ENCODE measurements around the gene POLD2. TPM values are rescaled to one million over a fixed set of nuclear protein-coding genes. Genes with fewer than 3 reads are reported as not detected.

POLD2 gene
- polyA plus RNA-seq, 1 donor from 2014 or later, result 79.5 TPM

DNA sequence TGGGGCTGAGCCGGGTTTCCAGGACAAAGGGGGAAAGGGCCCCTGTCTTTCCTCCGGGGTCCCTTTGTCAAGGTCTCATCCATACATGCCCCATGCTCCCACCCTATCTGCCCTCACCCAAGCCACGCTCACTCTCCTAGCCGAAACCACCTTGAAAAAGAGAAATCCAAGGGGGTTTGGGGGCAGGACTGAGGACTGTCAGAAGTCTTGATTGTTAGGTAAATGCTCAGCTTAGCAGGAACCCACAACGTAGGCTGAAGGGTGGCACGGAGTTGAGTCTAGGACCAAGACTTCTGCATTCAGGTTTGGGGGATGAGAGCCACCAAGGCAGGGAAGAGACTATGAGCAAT is 57.3 kb downstream of the POLD2 start:
- no peak for TF ChIP-seq RAD21 (conservative IDR thresholded peaks at IDR 0.05)
- Histone ChIP-seq H3K9me2 (ENCODE audit: insufficient read depth, low read length) (no peaks in the 10 kb centered on the region), H2AFZ (ENCODE audit: low read depth, low read length) (no peak overlapping the region), H3K27me3 (ENCODE audit: insufficient read depth, low read depth, low read length) (no peaks in the 10 kb centered on the region), H3K9ac (ENCODE audit: low read length) (no peak overlapping the region), H3K9me3 (ENCODE audit: low read length) (no peaks in the 10 kb centered on the region), H3K36me3 (ENCODE audit: insufficient read depth, low read length) (no peaks in the 10 kb centered on the region), H4K20me1 (ENCODE audit: insufficient read depth) (no peaks in the 10 kb centered on the region), H3K4me3 (ENCODE audit: low read length) (no peak overlapping the region), H3K4me2 (ENCODE audit: low read length) (no peak overlapping the region), H3K79me2 (replicated peaks; ENCODE audit: insufficient read depth, low read length) (no peaks in the 10 kb centered on the region), H3F3A (ENCODE audit: insufficient read depth, low read length, poor library complexity, severe bottlenecking) (no peaks in the 10 kb centered on the region), H3K27ac (ENCODE audit: low read length) (no peak overlapping the region)

DNA sequence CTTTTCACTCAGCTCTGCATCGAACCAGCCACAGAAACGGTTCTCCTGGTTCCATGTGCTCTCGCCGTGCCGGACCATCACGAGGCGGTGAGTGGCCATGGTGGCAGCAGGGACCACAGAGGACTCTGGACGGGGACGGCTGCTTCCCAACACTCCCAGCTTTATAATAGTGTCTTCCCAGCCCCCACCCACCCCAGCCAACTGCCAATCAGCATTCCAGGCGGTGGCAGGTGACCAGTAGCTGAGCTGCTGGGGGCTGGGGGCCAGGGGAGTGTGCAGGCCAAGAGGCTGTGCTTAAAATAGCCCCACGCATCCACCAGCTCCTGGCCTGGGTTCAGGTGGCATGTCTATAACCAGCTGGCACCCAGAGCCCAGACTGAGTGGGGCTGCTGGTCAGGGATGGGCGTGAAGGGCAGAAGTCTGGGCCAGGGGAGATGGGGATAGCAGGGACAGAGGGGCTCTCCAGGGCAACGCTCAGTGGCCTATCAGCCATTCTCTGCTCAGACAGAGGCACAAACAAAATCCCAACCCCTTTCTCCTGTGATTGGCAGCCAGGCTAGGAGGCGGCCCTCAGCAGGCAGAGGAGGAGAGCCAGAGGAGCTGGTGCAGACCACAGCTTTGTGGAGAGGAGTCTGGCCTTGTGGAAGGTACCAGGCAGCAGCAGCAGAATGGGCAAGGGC is 57.8 kb downstream of the POLD2 start, which contains the start of gene PGAM2:
PGAM2 (minus strand) TSS at position 137 of the 680 bp plus-strand sequence; CDS start at position 99, 38 bp downstream.
- H3K9me2 ChIP-seq (ENCODE audit: insufficient read depth, low read length), result no peaks in the 10 kb centered on the region
- no peaks in the 10 kb centered on the region for H3K79me2 ChIP-seq (replicated peaks; ENCODE audit: insufficient read depth, low read length)
- H4K20me1 ChIP-seq (ENCODE audit: insufficient read depth), result no peaks in the 10 kb centered on the region
- H3K4me2 ChIP-seq (ENCODE audit: low read length), result no peak within 1 kb of the TSS
- H3K36me3 ChIP-seq (ENCODE audit: insufficient read depth, low read length), result no peaks in the 10 kb centered on the region
- H3K27ac ChIP-seq (ENCODE audit: low read length), result no peak within 1 kb of the TSS
- H3K27me3 ChIP-seq (ENCODE audit: insufficient read depth, low read depth, low read length), result no peaks in the 10 kb centered on the region
- TF ChIP-seq EZH2 (IDR thresholded peaks at IDR 0.05; ENCODE audit: borderline replicate concordance, insufficient read depth, low read length, poor library complexity, severe bottlenecking) (no peak), EP300 (conservative IDR thresholded peaks at IDR 0.05; ENCODE audit: poor library complexity, severe bottlenecking) (no peak)
- no peaks in the 10 kb centered on the region for H3F3A ChIP-seq (ENCODE audit: insufficient read depth, low read length, poor library complexity, severe bottlenecking)
- no peaks in the 10 kb centered on the region for H3K9me3 ChIP-seq (ENCODE audit: low read length)
- H3K9ac ChIP-seq (ENCODE audit: low read length), result no peak within 1 kb of the TSS
- H3K4me3 ChIP-seq (ENCODE audit: low read length), result no peak within 1 kb of the TSS
- no peak within 1 kb of the TSS for H2AFZ ChIP-seq (ENCODE audit: low read depth, low read length)

DNA sequence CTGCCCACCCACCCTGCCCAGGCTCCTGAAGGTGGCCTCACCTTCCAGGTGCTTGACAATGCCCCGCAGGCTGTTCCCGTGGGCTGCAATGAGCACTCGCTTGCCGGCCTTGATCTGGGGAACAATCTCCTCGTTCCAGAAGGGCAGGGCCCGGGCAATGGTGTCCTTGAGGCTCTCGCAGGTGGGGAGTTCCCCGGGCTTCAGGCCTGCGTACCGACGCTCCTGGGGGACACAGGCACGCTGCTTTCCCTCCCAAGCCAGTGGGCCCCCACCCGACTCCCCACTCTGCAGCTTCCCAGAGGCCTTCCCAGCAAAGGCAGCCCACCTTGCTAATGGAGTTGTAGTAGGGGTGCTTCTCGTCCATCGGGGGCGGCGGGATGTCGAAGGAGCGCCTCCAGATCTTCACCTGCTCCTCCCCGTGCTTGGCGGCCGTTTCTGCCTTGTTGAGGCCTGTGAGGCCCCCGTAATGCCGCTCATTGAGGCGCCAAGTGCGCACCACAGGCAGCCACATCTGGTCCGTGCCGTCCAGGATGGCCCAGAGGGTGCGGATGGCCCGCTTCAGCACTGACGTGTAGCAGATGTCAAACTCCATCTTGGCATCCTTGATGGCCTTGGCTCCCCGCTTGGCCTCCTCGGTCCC is 58.4 kb downstream of the POLD2 start:
- Histone ChIP-seq H3K36me3 (ENCODE audit: insufficient read depth, low read length) (no peaks in the 10 kb centered on the region), H3K4me2 (ENCODE audit: low read length) (no peak overlapping the region), H3K9me3 (ENCODE audit: low read length) (no peaks in the 10 kb centered on the region), H3K4me3 (ENCODE audit: low read length) (no peak overlapping the region), H2AFZ (ENCODE audit: low read depth, low read length) (no peak overlapping the region), H4K20me1 (ENCODE audit: insufficient read depth) (no peaks in the 10 kb centered on the region), H3K27ac (ENCODE audit: low read length) (no peak overlapping the region), H3K79me2 (replicated peaks; ENCODE audit: insufficient read depth, low read length) (no peaks in the 10 kb centered on the region), H3K9ac (ENCODE audit: low read length) (no peak overlapping the region), H3F3A (ENCODE audit: insufficient read depth, low read length, poor library complexity, severe bottlenecking) (no peaks in the 10 kb centered on the region), H3K9me2 (ENCODE audit: insufficient read depth, low read length) (no peaks in the 10 kb centered on the region), H3K27me3 (ENCODE audit: insufficient read depth, low read depth, low read length) (no peaks in the 10 kb centered on the region)
- TF ChIP-seq POLR2AphosphoS5 (IDR thresholded peaks at IDR 0.05), result no peak
- TF ChIP-seq, protein P1, sequence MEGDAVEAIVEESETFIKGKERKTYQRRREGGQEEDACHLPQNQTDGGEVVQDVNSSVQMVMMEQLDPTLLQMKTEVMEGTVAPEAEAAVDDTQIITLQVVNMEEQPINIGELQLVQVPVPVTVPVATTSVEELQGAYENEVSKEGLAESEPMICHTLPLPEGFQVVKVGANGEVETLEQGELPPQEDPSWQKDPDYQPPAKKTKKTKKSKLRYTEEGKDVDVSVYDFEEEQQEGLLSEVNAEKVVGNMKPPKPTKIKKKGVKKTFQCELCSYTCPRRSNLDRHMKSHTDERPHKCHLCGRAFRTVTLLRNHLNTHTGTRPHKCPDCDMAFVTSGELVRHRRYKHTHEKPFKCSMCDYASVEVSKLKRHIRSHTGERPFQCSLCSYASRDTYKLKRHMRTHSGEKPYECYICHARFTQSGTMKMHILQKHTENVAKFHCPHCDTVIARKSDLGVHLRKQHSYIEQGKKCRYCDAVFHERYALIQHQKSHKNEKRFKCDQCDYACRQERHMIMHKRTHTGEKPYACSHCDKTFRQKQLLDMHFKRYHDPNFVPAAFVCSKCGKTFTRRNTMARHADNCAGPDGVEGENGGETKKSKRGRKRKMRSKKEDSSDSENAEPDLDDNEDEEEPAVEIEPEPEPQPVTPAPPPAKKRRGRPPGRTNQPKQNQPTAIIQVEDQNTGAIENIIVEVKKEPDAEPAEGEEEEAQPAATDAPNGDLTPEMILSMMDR (IDR thresholded peaks at IDR 0.05; ENCODE audit: poor library complexity, severe bottlenecking), result no peak
- TF ChIP-seq MXI1 (conservative IDR thresholded peaks at IDR 0.05; ENCODE audit: poor library complexity, severe bottlenecking), result no peak
- TF ChIP-seq, protein P2, sequence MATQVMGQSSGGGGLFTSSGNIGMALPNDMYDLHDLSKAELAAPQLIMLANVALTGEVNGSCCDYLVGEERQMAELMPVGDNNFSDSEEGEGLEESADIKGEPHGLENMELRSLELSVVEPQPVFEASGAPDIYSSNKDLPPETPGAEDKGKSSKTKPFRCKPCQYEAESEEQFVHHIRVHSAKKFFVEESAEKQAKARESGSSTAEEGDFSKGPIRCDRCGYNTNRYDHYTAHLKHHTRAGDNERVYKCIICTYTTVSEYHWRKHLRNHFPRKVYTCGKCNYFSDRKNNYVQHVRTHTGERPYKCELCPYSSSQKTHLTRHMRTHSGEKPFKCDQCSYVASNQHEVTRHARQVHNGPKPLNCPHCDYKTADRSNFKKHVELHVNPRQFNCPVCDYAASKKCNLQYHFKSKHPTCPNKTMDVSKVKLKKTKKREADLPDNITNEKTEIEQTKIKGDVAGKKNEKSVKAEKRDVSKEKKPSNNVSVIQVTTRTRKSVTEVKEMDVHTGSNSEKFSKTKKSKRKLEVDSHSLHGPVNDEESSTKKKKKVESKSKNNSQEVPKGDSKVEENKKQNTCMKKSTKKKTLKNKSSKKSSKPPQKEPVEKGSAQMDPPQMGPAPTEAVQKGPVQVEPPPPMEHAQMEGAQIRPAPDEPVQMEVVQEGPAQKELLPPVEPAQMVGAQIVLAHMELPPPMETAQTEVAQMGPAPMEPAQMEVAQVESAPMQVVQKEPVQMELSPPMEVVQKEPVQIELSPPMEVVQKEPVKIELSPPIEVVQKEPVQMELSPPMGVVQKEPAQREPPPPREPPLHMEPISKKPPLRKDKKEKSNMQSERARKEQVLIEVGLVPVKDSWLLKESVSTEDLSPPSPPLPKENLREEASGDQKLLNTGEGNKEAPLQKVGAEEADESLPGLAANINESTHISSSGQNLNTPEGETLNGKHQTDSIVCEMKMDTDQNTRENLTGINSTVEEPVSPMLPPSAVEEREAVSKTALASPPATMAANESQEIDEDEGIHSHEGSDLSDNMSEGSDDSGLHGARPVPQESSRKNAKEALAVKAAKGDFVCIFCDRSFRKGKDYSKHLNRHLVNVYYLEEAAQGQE (IDR thresholded peaks at IDR 0.05; ENCODE audit: borderline replicate concordance), result no peak
- TF ChIP-seq TAF1 (IDR thresholded peaks at IDR 0.05; ENCODE audit: low read depth), result no peak
- no peak for TF ChIP-seq RAD21 (conservative IDR thresholded peaks at IDR 0.05)
- no peak for TF ChIP-seq EZH2 (IDR thresholded peaks at IDR 0.05; ENCODE audit: borderline replicate concordance, insufficient read depth, low read length, poor library complexity, severe bottlenecking)
- TF ChIP-seq SMC3 (conservative IDR thresholded peaks at IDR 0.05; ENCODE audit: poor library complexity), result no peak
- no peak for TF ChIP-seq EP300 (conservative IDR thresholded peaks at IDR 0.05; ENCODE audit: poor library complexity, severe bottlenecking)
